Glutamatergic neuron (in vitro differentiated cells): ENCODE results near the gene ATP9A. TPM values are rescaled to one million over a fixed set of nuclear protein-coding genes. Genes with fewer than 3 reads are reported as not detected.

Experiments used
- DNase-seq: peaks from one replicate; pipeline ENCODE4 v3.0.0; 2022
- H3K27ac Mint-ChIP-seq: one replicate; pipeline ENCODE4 v1.8.0; 2020; ENCODE audit warnings: mild to moderate bottlenecking, mixed read lengths, inconsistent platforms; ENCODE audit not compliant: unreplicated experiment
- H3K27me3 Mint-ChIP-seq: one replicate; pipeline ENCODE4 v1.8.0; 2020; ENCODE audit warnings: mild to moderate bottlenecking, moderate library complexity, mixed read lengths, inconsistent platforms; ENCODE audit not compliant: unreplicated experiment
- H3K36me3 Mint-ChIP-seq: one replicate; pipeline ENCODE4 v1.8.0; 2020; ENCODE audit warnings: mild to moderate bottlenecking, mixed read lengths, inconsistent platforms; ENCODE audit not compliant: unreplicated experiment
- H3K4me1 Mint-ChIP-seq: one replicate; pipeline ENCODE4 v1.8.0; 2020; ENCODE audit warnings: mild to moderate bottlenecking, low read depth, mixed read lengths, inconsistent platforms; ENCODE audit not compliant: unreplicated experiment
- H3K4me3 Mint-ChIP-seq: one replicate; pipeline ENCODE4 v1.8.0; 2020; ENCODE audit warnings: mild to moderate bottlenecking, mixed read lengths, inconsistent platforms; ENCODE audit not compliant: unreplicated experiment
- H3K9me3 Mint-ChIP-seq: one replicate; pipeline ENCODE4 v1.8.0; 2020; ENCODE audit warnings: mild to moderate bottlenecking, moderate library complexity, mixed read lengths, inconsistent platforms; ENCODE audit not compliant: unreplicated experiment
- total RNA-seq: library from RNA; stranded (reverse); fragmentation: NEBNext Ultra II Directional; extraction: Animal tissue kit (Norgen Biotek cat#: 25700); gene quantifications from one replicate; pipeline ENCODE4 v1.2.1, GENCODE V29; 2021; ENCODE audit not compliant: unreplicated experiment
- TF ChIP-seq, protein P1 (sequence below): fragments of 200-600 bp; sonication (generic); IDR thresholded peaks from one replicate; pipeline ENCODE4 v1.5.0; 2021; ENCODE audit not compliant: partially characterized antibody, unreplicated experiment

The ATP9A gene
- total RNA-seq, 1 donor from 2014 or later: 66.1 TPM

DNA sequence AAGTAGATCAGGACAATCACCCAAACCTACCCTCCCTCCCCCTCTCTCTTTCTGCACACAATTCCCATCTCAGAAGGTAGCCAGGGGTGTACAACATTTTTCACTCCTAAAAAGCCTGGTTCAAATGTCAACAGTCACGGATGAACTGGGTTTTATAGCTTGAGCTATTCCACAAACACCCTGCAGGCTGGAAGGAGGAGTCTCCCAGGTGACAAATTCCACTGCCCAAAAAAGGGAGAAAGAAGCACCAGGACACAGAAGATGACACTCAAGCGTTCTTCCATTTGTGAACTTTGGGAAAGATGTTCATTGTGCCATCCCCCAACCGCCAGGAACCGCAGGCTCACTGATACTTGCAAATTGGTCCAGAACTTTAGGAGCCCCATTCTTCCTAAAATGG lies 114.1 kb downstream of the ATP9A start:
- Mint-ChIP-seq H3K9me3 (no peaks in the 10 kb centered on the region), H3K4me1 (peaks cover 5% of the 10 kb centered on the region), H3K27me3 (no peaks in the 10 kb centered on the region), H3K36me3 (peaks cover 4% of the 10 kb centered on the region), H3K27ac (no peak overlapping the region), H3K4me3 (no peak overlapping the region)
- no peak for DNase-seq
- TF ChIP-seq, protein P1, sequence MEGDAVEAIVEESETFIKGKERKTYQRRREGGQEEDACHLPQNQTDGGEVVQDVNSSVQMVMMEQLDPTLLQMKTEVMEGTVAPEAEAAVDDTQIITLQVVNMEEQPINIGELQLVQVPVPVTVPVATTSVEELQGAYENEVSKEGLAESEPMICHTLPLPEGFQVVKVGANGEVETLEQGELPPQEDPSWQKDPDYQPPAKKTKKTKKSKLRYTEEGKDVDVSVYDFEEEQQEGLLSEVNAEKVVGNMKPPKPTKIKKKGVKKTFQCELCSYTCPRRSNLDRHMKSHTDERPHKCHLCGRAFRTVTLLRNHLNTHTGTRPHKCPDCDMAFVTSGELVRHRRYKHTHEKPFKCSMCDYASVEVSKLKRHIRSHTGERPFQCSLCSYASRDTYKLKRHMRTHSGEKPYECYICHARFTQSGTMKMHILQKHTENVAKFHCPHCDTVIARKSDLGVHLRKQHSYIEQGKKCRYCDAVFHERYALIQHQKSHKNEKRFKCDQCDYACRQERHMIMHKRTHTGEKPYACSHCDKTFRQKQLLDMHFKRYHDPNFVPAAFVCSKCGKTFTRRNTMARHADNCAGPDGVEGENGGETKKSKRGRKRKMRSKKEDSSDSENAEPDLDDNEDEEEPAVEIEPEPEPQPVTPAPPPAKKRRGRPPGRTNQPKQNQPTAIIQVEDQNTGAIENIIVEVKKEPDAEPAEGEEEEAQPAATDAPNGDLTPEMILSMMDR: no peak

DNA sequence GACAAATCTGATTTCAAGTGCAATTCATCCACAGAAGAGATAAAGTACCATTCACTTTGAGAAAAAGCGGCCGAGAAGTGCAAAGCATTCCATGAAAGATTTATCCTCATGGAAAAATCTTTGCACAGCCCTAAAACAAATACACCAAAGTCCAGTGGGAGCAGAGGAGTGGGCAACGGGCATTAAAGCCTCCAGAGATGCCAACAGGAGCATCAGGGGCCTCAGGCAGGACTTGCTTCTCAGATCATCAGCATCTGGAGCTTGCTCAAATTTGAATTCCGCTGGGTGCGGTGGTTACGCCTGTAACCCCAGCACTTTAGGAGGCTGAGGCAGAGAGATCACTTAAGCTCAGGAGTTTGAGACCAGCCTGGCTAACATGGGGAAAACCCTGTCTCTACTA lies 115.0 kb downstream of the ATP9A start:
- Mint-ChIP-seq H3K9me3 (no peaks in the 10 kb centered on the region), H3K27me3 (no peaks in the 10 kb centered on the region), H3K4me1 (peaks cover 5% of the 10 kb centered on the region), H3K27ac (no peak overlapping the region), H3K36me3 (peaks cover 4% of the 10 kb centered on the region), H3K4me3 (no peak overlapping the region)
- DNase-seq: no peak
- TF ChIP-seq, protein P1: no peak

DNA sequence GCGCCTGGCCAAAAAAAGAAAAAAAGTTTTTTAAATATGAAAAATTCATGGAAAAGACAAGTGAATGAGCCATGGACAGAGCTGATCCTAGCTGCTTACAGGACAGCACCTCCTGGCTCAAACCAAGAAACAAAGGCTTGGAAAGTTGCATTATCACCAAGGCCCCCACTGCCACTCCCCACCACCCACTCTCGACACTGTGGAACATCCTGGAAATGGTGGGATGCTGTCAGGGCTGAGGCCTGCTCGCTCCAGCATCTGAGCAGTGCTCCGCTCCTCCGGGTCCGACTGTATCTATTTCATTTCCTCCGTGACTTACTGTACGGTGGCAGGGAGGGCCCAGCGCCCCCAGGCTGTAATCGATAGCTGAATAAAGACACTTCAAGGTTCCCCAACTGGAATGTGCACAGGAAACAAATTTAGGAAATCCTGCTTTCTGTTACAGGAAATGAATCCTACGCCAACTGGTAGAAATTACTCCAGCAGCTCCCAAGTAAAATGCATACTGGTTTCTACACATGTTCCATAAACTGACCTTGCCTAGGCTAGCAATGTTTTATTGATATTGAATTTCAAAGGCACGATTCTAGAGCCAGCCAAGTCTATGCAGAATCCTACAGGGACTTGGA lies 116.2 kb downstream of the ATP9A start:
- peak overlapping the region; percentile 66 for H3K27ac Mint-ChIP-seq
- peaks cover 5% of the 10 kb centered on the region for H3K4me1 Mint-ChIP-seq
- TF ChIP-seq, protein P1: no peak
- no peak overlapping the region for H3K4me3 Mint-ChIP-seq
- H3K27me3 Mint-ChIP-seq: no peaks in the 10 kb centered on the region
- no peaks in the 10 kb centered on the region for H3K9me3 Mint-ChIP-seq
- peak; percentile 43 for DNase-seq
- peaks cover 4% of the 10 kb centered on the region for H3K36me3 Mint-ChIP-seq

DNA sequence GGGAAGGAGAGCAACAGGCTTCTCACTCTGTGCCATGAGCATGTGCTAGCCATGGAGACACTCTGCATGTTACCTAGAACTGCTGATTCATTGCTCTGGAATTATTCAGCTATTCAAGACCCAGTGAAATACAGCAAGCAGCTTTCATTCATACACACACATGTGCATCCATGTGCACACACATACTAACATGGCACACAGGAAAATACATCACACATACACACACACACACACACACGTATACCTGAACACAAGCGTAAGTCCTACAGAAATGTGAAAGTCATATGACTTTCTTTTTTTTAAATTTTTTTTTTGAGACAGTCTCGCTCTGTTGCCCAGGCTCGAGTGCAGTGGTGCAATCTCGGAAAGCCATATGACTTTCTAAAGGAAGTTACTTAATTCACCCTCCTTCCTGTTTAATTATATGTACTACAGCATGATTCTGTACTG lies 117.5 kb downstream of the ATP9A start:
- Mint-ChIP-seq H3K27me3 (no peaks in the 10 kb centered on the region), H3K27ac (no peak overlapping the region), H3K36me3 (no peaks in the 10 kb centered on the region), H3K9me3 (no peaks in the 10 kb centered on the region), H3K4me3 (no peak overlapping the region), H3K4me1 (peaks cover 5% of the 10 kb centered on the region)
- DNase-seq: no peak
- TF ChIP-seq, protein P1: no peak

DNA sequence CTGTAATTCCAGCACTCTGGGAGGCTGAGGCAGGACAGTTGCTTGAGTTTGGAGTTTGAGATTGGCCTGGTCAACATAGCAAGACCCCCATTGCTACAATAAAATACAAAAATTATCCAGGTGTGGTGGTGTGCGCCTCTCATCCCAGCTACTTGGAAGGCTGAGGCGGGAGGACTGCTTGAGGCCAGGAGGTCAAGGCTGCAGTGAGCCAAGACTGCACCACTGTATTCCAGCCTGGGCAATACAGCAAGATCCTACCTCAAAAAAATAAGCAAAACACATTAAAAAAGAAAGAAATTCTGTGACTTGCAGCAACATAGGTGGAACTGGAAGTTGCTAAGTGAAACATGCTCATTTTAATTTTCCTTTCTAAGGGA lies 119.6 kb downstream of the ATP9A start:
- no peak for DNase-seq
- TF ChIP-seq, protein P1: no peak
- Mint-ChIP-seq H3K4me1 (peaks cover 5% of the 10 kb centered on the region), H3K4me3 (no peak overlapping the region), H3K27ac (no peak overlapping the region), H3K36me3 (no peaks in the 10 kb centered on the region), H3K9me3 (no peaks in the 10 kb centered on the region), H3K27me3 (no peaks in the 10 kb centered on the region)
